Neural progenitor cell (in vitro differentiated cells): Measurements from ENCODE around the gene DISC1.

ENCODE experiments used
- CTCF ChIP-seq: fragments of 200-600 bp; sonication (generic); IDR thresholded peaks from 2 replicates; pipeline ENCODE4 v1.5.1; 2017; ENCODE audit warnings: antibody characterized with exemption, mild to moderate bottlenecking
- EZH2 ChIP-seq: fragments of 200-600 bp; sonication (generic); IDR thresholded peaks from 2 replicates; pipeline ENCODE4 v1.6.1; 2017; ENCODE audit warnings: antibody characterized with exemption, mild to moderate bottlenecking, moderate library complexity
- EZH2phosphoT487 ChIP-seq: fragments of 200-600 bp; sonication (generic); IDR thresholded peaks from 2 replicates; pipeline ENCODE4 v1.6.1; 2017; ENCODE audit warnings: antibody characterized with exemption

GRCh38 chr1:231847612-231848397 lies 221.2 kb downstream of the DISC1 start:
- TF ChIP-seq CTCF (no peak), EZH2 (no peak), EZH2phosphoT487 (no peak)
